ENCODE data around the gene ZYX. TPM values are rescaled to one million over a fixed set of nuclear protein-coding genes. Genes with fewer than 3 reads are reported as not detected.

Gene ZYX
- total RNA-seq, 4 donors from 2014 or later, result 48.2 to 138 (median 62.8) TPM

GRCh38 chr7:143429770-143430698, 48.9 kb downstream of the ZYX start:
- DNase-seq (ENCODE audit: low spot score) (no peak), ATAC-seq (ENCODE audit: low FRiP score) (peak; percentile 82)
- no peak for TF ChIP-seq CTCF (IDR thresholded peaks at IDR 0.05)

GRCh38 chr7:143431109-143431508, 50.0 kb downstream of the ZYX start:
- no peak for TF ChIP-seq CTCF (IDR thresholded peaks at IDR 0.05)
- DNase-seq (ENCODE audit: low spot score) (no peak), ATAC-seq (ENCODE audit: low FRiP score) (no peak)

- no peak for ATAC-seq (ENCODE audit: low FRiP score)
- DNase-seq (ENCODE audit: low spot score), result no peak
- TF ChIP-seq CTCF (IDR thresholded peaks at IDR 0.05), result no peak
Measured at GRCh38 chr7:143433759-143434158, 52.6 kb downstream of the ZYX start.

GRCh38 chr7:143434660-143435059, 53.5 kb downstream of the ZYX start:
- no peak for ATAC-seq (ENCODE audit: low FRiP score)
- no peak for TF ChIP-seq CTCF (IDR thresholded peaks at IDR 0.05)
- DNase-seq (ENCODE audit: low spot score), result no peak

- ATAC-seq (ENCODE audit: low FRiP score), result no peak
- DNase-seq (ENCODE audit: low spot score), result no peak
- TF ChIP-seq CTCF (IDR thresholded peaks at IDR 0.05), result no peak
Measured at GRCh38 chr7:143435266-143435665, 54.1 kb downstream of the ZYX start.

- DNase-seq (ENCODE audit: low spot score) (no peak), ATAC-seq (ENCODE audit: low FRiP score) (no peak)
- no peak for TF ChIP-seq CTCF (IDR thresholded peaks at IDR 0.05)
Measured at GRCh38 chr7:143436325-143436946, 55.3 kb downstream of the ZYX start.

Data from omental fat pad (tissue), 4 donors.